HCT116 (cell line): Measurements from ENCODE around the gene DYNLT4. TPM values are rescaled to one million over a fixed set of nuclear protein-coding genes. Genes with fewer than 3 reads are reported as not detected.

Experiments
- ATAC-seq: fragments of 200-7000 bp; cut with Tn5 transposase; 2 replicates; pipeline ENCODE4 v1.9.1; 2020; ENCODE audit warnings: mild to moderate bottlenecking, moderate library complexity
- BruUV-seq: library from RNA; stranded (reverse); fragments of 400-500 nt; replicated peaks from 2 replicates; lab custom pipeline; 2021; lab: Mats Ljungman, UMichigan
- CTCF ChIA-PET: fragments of 300-600 bp; sonication (Branson Sonifier 250); formaldehyde crosslinking; loops from one replicate; lab custom pipeline; 2021; ENCODE audit warnings: antibody characterized with exemption; lab: Charles Lee
- POLR2A ChIA-PET: fragments of 300-600, 350-600 bp; sonication (Branson Sonifier 250); formaldehyde crosslinking; loops from one replicate; lab custom pipeline; 2021; ENCODE audit warnings: antibody characterized with exemption; lab: Charles Lee
- RAD21 ChIA-PET, 2 experiments: fragments of 300-600 bp; sonication (Branson Sonifier 250); formaldehyde crosslinking; loops; one replicate each; lab custom pipeline; 2023; ENCODE audit warnings: low total read pairs in 2 of 2; ENCODE audit not compliant: uncharacterized antibody in 2 of 2, unreplicated experiment in 2 of 2, low non-redundant PET in 1 of 2; lab: Charles Lee
- DNase-seq: peaks from one replicate; pipeline ENCODE4 v3.0.0-alpha.2; 2010; ENCODE audit warnings: low read depth, low spot score
- H2AFZ ChIP-seq: fragments of 200-600 bp; shearing (Covaris generic), sonication (generic); 2 replicates; pipeline ENCODE4 v1.6.1; 2017; ENCODE audit warnings: low read depth, mixed run types, mixed read lengths, antibody characterized with exemption, low read length; ENCODE audit not compliant: poor library complexity, severe bottlenecking
- H3K27ac ChIP-seq: 2 replicates; pipeline ENCODE4 v1.5.1; 2012; ENCODE audit warnings: low read depth, low read length
- H3K27me3 ChIP-seq: fragments of 200-600 bp; sonication (generic); 2 replicates; pipeline ENCODE4 v1.6.1; 2016; ENCODE audit warnings: mixed run types, low read length, mixed read lengths; ENCODE audit not compliant: insufficient read depth
- H3K36me3 ChIP-seq, 2 experiments: fragments of 200-500 bp in 1 of 2; fragments of 200-600 bp in 1 of 2; sonication (Bioruptor generic) in 1 of 2; sonication (generic) in 1 of 2; 2 replicates each; pipeline versions ENCODE4 v1.5.1 to v1.6.1; 2014 to 2016; ENCODE audit warnings: low read length in 2 of 2, inconsistent platforms in 1 of 2, mixed read lengths in 1 of 2, mixed run types in 1 of 2; ENCODE audit not compliant: insufficient read depth in 2 of 2, control insufficient read depth in 1 of 2
- H3K4me1 ChIP-seq, 2 experiments: fragments of 200-600 bp in 1 of 2; sonication (generic) in 1 of 2; 2 replicates each; pipeline versions ENCODE4 v1.5.1 to v1.6.1; 2012 to 2017; ENCODE audit warnings: low read length in 2 of 2, inconsistent platforms in 1 of 2, mild to moderate bottlenecking in 1 of 2, mixed read lengths in 1 of 2, mixed run types in 1 of 2, moderate library complexity in 1 of 2; ENCODE audit not compliant: insufficient read depth in 2 of 2, control insufficient read depth in 1 of 2
- H3K4me2 ChIP-seq: fragments of 200-600 bp; sonication (generic); 2 replicates; pipeline ENCODE4 v1.6.1; 2017; ENCODE audit warnings: mixed run types, low read length, mixed read lengths
- H3K4me3 ChIP-seq, 2 experiments: fragments of 200-600 bp in 1 of 2; sonication (generic) in 1 of 2; replicated peaks in 1 of 2; 2 replicates each; pipeline ENCODE4 v1.5.1; 2011 to 2016; ENCODE audit warnings: low read length in 2 of 2, control low read depth in 1 of 2, low read depth in 1 of 2, mild to moderate bottlenecking in 1 of 2, mixed read lengths in 1 of 2, mixed run types in 1 of 2
- H3K79me2 ChIP-seq: fragments of 200-600 bp; sonication (generic); 2 replicates; pipeline ENCODE4 v1.6.1; 2017; ENCODE audit warnings: mild to moderate bottlenecking, mixed run types, low read length, moderate library complexity, mixed read lengths; ENCODE audit not compliant: insufficient read depth
- H3K9ac ChIP-seq: fragments of 200-600 bp; sonication (generic); 2 replicates; pipeline ENCODE4 v1.6.1; 2016; ENCODE audit warnings: low read length, mixed read lengths
- H3K9me2 ChIP-seq: fragments of 200-600 bp; sonication (generic), shearing (Covaris generic); 2 replicates; pipeline ENCODE4 v1.6.1; 2017; ENCODE audit warnings: mixed run types, mild to moderate bottlenecking, moderate library complexity; ENCODE audit not compliant: insufficient read depth
- H3K9me3 ChIP-seq, 2 experiments: fragments of 200-500 bp in 1 of 2; fragments of 200-600 bp in 1 of 2; sonication (Bioruptor generic) in 1 of 2; sonication (generic) in 1 of 2; 2 replicates each; pipeline ENCODE4 v1.6.1; 2014 to 2017; ENCODE audit warnings: low read length in 2 of 2, mixed read lengths in 2 of 2, inconsistent platforms in 1 of 2, low read depth in 1 of 2, mild to moderate bottlenecking in 1 of 2, mixed run types in 1 of 2, moderate library complexity in 1 of 2; ENCODE audit not compliant: control insufficient read depth in 1 of 2, insufficient read depth in 1 of 2
- H4K20me1 ChIP-seq: fragments of 200-600 bp; sonication (generic), shearing (Covaris generic); 2 replicates; pipeline ENCODE4 v1.6.1; 2017; ENCODE audit warnings: mixed run types, mild to moderate bottlenecking, moderate library complexity; ENCODE audit not compliant: insufficient read depth
- CBX3 ChIP-seq: IDR thresholded peaks from 2 replicates; pipeline ENCODE4 v1.6.1; 2012; ENCODE audit warnings: low read depth
- CEBPB ChIP-seq: IDR thresholded peaks from 2 replicates; pipeline ENCODE4 v1.6.1; 2012; ENCODE audit warnings: low read depth
- EGR1 ChIP-seq: IDR thresholded peaks from 2 replicates; pipeline ENCODE4 v1.6.1; 2012; ENCODE audit warnings: low read depth
- ELF1 ChIP-seq: IDR thresholded peaks from 2 replicates; pipeline ENCODE4 v1.6.1; 2012; ENCODE audit warnings: low read depth, borderline replicate concordance
- EZH2 ChIP-seq: fragments of 200-600 bp; sonication (generic); IDR thresholded peaks from 2 replicates; pipeline ENCODE4 v1.6.1; 2017; ENCODE audit warnings: antibody characterized with exemption, mixed run types
- EZH2phosphoT487 ChIP-seq: fragments of 200-600 bp; IDR thresholded peaks from 2 replicates; pipeline ENCODE4 v1.6.1; 2018; ENCODE audit warnings: antibody characterized with exemption, borderline replicate concordance
- FOSL1 ChIP-seq: IDR thresholded peaks from 2 replicates; pipeline ENCODE4 v1.6.1; 2012; ENCODE audit warnings: low read depth
- MAX ChIP-seq: IDR thresholded peaks from 2 replicates; pipeline ENCODE4 v1.6.1; 2012
- POLR2A ChIP-seq: IDR thresholded peaks from 2 replicates; pipeline ENCODE4 v1.7.0; 2011; ENCODE audit warnings: borderline replicate concordance; ENCODE audit not compliant: insufficient read depth, insufficient read length; ENCODE audit errors: extremely low read depth
- RAD21 ChIP-seq: IDR thresholded peaks from 2 replicates; pipeline ENCODE4 v1.6.1; 2012; ENCODE audit warnings: low read depth, mild to moderate bottlenecking
- REST ChIP-seq: IDR thresholded peaks from 2 replicates; pipeline ENCODE4 v1.6.1; 2012; ENCODE audit warnings: low read depth
- SRF ChIP-seq: IDR thresholded peaks from 2 replicates; pipeline ENCODE4 v1.6.1; 2012; ENCODE audit warnings: low read depth
- ZBTB33 ChIP-seq: IDR thresholded peaks from 2 replicates; pipeline ENCODE4 v1.6.1; 2011; ENCODE audit warnings: mild to moderate bottlenecking, low read length, moderate library complexity; ENCODE audit not compliant: insufficient replicate concordance; ENCODE audit errors: extremely low read depth
- ZFX ChIP-seq: fragments of 450-650 bp; IDR thresholded peaks from 2 replicates; pipeline ENCODE4 v1.6.1; 2017
- ZNF274 ChIP-seq: fragments of 200-500 bp; sonication (Bioruptor generic); IDR thresholded peaks from 2 replicates; pipeline ENCODE4 v1.6.1; 2014; ENCODE audit warnings: mild to moderate bottlenecking, low read depth, low read length, inconsistent platforms
- intact Hi-C: fragments of 100-400 bp; cut with micrococcal nuclease; formaldehyde crosslinking; loops from 2 replicates; pipeline ENCODE4 v1.10.0; 2022
- total RNA-seq: library from RNA; stranded (reverse); gene quantifications from one replicate; pipeline ENCODE4 v1.2.1, GENCODE V29; 2021; ENCODE audit not compliant: unreplicated experiment

Gene DYNLT4
- total RNA-seq, 1 experiment from 2014 or later = 0.96 TPM

- no peak for TF ChIP-seq ZBTB33
- TF ChIP-seq MAX = no peak
- TF ChIP-seq CBX3 = no peak
- TF ChIP-seq ZNF274 = no peak
- no peak for TF ChIP-seq ELF1
These were observed 14.1 kb upstream of the DYNLT4 start (continued) for GRCh38 chr1:44821240-44821715.

- POLR2A ChIA-PET = interaction anchor here (1.6 to 9.1 kb wide), 5 partner anchors 12 to 99 kb away, joined by 6 to 200 read pairs (median 34); partner anchors contain the start of genes BEST4, BTBD19 and DYNLT4
- no peaks in the 10 kb centered on the region for H3K36me3 ChIP-seq
- DNase-seq = no peak
- peak overlapping the region; percentile 76 for H3K9ac ChIP-seq
- peaks cover 11 to 33% of the 10 kb centered on the region in 2 experiments for H3K4me1 ChIP-seq
- H2AFZ ChIP-seq = no peak overlapping the region
- peak overlapping the region; percentile 83 for H3K27ac ChIP-seq
- no peaks in the 10 kb centered on the region for H4K20me1 ChIP-seq
- no peaks in the 10 kb centered on the region for H3K79me2 ChIP-seq
- H3K9me2 ChIP-seq = no peaks in the 10 kb centered on the region
- intact Hi-C loops = no loop called here
- ATAC-seq = no peak
- no peaks in the 10 kb centered on the region for H3K9me3 ChIP-seq
- H3K4me3 ChIP-seq = peak overlapping the region; percentile 36 to 48
- no peaks in the 10 kb centered on the region for H3K27me3 ChIP-seq
- RAD21 ChIA-PET = interaction anchor here (0.5 to 0.8 kb wide), 2 partner anchors 99 to 190 kb away, joined by 3 to 6 read pairs; no protein-coding TSS in a partner anchor
- no TSS peak for BruUV-seq
- CTCF ChIA-PET = no interaction called here
- H3K4me2 ChIP-seq = peak overlapping the region; percentile 83
- TF ChIP-seq FOSL1 (no peak), REST (no peak), ZBTB33 (no peak), SRF (no peak), EGR1 (no peak), CEBPB (no peak), RAD21 (no peak), EZH2phosphoT487 (no peak), POLR2A (no peak), MAX (no peak), EZH2 (no peak), ELF1 (no peak), ZFX (no peak)
These were observed 13.4 kb upstream of the DYNLT4 start for GRCh38 chr1:44820328-44821239.
